Measurements from ENCODE around the gene SAT2.
A peak's percentile ranks its signal among the peaks of the same experiment; 100 is the strongest.

The SAT2 gene

GRCh38 chr17:7593296-7593695, 34.3 kb downstream of the SAT2 start:
- Mint-ChIP-seq H3K9me3 (no peaks in the 10 kb centered on the region), H3K36me3 (ENCODE audit: low read depth) (peaks cover 66% of the 10 kb centered on the region), H3K4me3 (no peak overlapping the region), H3K27ac (no peak overlapping the region), H3K27me3 (ENCODE audit: low read depth) (no peaks in the 10 kb centered on the region), H3K4me1 (peaks cover 9% of the 10 kb centered on the region)
- no peak for TF ChIP-seq CTCF (IDR thresholded peaks at IDR 0.05; ENCODE audit: unreplicated experiment in 3 of 3)

DNA sequence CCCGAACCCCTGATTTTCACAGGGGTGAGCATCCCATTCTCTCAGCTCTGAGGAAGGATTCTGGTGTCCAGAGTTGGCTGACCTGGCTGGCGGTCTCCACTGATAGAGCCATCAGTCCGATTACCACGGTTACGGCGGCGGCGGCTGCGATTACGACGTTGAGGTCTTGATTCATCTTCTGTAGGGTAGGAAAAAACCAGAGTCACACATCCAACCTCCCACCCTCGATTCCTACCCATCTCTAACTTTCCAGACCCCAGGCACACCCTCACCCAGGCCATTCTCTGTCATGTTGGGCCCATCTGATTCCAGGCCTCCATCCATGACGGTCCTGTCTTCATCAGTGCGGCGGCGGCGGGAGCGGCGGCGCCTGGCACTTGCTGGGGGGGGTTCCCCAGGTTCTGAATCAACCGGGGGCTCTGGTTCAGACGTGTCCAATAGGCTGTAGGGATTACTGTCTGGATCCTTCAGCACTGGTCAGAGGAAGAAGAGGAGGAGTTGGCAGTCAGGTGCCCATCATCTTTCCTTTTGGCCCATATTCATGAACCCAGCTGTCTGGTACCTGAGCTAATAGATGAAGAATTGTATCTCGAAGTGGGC, 35.1 kb downstream of the SAT2 start:
- H3K4me3 Mint-ChIP-seq: no peak overlapping the region
- H3K36me3 Mint-ChIP-seq (ENCODE audit: low read depth): peaks cover 67% of the 10 kb centered on the region
- H3K27ac Mint-ChIP-seq: no peak overlapping the region
- no peak for TF ChIP-seq CTCF (IDR thresholded peaks at IDR 0.05; ENCODE audit: unreplicated experiment in 3 of 3)
- no peaks in the 10 kb centered on the region for H3K27me3 Mint-ChIP-seq (ENCODE audit: low read depth)
- no peaks in the 10 kb centered on the region for H3K9me3 Mint-ChIP-seq
- peaks cover 13% of the 10 kb centered on the region for H3K4me1 Mint-ChIP-seq

- H3K27me3 Mint-ChIP-seq (ENCODE audit: low read depth): no peaks in the 10 kb centered on the region
- H3K4me1 Mint-ChIP-seq: peaks cover 19% of the 10 kb centered on the region
- TF ChIP-seq CTCF (IDR thresholded peaks at IDR 0.05; ENCODE audit: unreplicated experiment in 3 of 3): no peak
- no peak overlapping the region for H3K4me3 Mint-ChIP-seq
- H3K27ac Mint-ChIP-seq: no peak overlapping the region
- no peaks in the 10 kb centered on the region for H3K9me3 Mint-ChIP-seq
- peaks cover 67% of the 10 kb centered on the region for H3K36me3 Mint-ChIP-seq (ENCODE audit: low read depth)
These were observed 36.0 kb downstream of the SAT2 start for GRCh38 chr17:7591596-7591995.

- H3K36me3 Mint-ChIP-seq (ENCODE audit: low read depth): peaks cover 64% of the 10 kb centered on the region
- peak overlapping the region in 2 of 3 experiments; percentile 31 to 34 for H3K4me3 Mint-ChIP-seq
- peak overlapping the region; percentile 36 to 65 (median 54) for H3K27ac Mint-ChIP-seq
- H3K4me1 Mint-ChIP-seq: peaks cover 19% of the 10 kb centered on the region
- H3K27me3 Mint-ChIP-seq (ENCODE audit: low read depth): no peaks in the 10 kb centered on the region
- no peak for TF ChIP-seq CTCF (IDR thresholded peaks at IDR 0.05; ENCODE audit: unreplicated experiment in 3 of 3)
- H3K9me3 Mint-ChIP-seq: no peaks in the 10 kb centered on the region
These were observed 36.9 kb downstream of the SAT2 start for GRCh38 chr17:7590743-7591142.

DNA sequence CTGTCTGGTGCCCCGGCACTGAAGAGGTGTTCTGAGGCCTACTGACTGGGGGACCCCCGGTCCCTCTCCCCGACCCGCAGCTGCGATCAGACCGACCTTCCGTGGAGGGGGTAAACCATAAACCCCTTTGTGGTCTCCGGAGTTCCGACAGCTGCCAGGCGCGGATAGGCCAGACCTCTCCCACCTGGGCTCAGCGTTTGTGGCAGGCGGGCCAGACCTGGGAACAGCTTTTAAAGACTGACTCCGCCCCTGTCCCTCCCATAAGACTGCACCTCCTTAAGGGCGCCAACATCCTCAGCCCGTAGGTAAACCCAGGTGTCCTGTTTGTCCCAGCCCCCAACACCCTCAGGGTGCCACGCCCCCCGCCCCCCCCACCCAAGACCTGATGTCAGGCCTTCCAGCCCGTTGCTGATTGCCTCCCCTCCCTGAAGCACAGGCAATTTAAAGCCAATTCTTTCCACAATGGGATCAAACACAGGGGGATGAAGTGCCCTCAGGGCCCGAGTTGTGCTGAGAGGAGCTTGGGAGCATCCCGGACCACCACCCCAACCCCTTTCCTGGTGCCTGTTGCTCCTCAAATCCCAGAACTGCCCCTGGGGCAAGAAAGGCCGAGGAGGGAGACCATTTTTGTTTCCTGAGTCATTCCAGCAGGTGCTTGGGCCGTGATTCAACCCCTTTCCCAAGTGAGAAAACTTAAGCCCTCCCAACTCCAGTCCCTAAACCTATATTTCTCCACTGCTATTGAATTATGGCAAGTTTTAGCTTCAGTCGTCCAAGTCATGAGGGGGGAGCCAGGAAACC, 37.5 kb downstream of the SAT2 start, which contains the start of gene SOX15:
Gene SOX15 (minus strand): TSS at position 204 of the 801 bp plus-strand sequence. CDS start 418 bp downstream, outside the sequence.
- peak within 1 kb of the TSS; percentile 36 to 65 (median 54) for H3K27ac Mint-ChIP-seq
- H3K36me3 Mint-ChIP-seq (ENCODE audit: low read depth): peaks cover 59% of the 10 kb centered on the region
- H3K27me3 Mint-ChIP-seq (ENCODE audit: low read depth): no peaks in the 10 kb centered on the region
- H3K9me3 Mint-ChIP-seq: no peaks in the 10 kb centered on the region
- H3K4me1 Mint-ChIP-seq: peaks cover 20% of the 10 kb centered on the region
- no peak for TF ChIP-seq CTCF (IDR thresholded peaks at IDR 0.05; ENCODE audit: unreplicated experiment in 3 of 3)
- H3K4me3 Mint-ChIP-seq: peak within 1 kb of the TSS; percentile 34 to 66 (median 60)

Data from nephron (organoid).